GM12878 (cell line): ENCODE measurements around the gene CERK. TPM values are rescaled to one million over a fixed set of nuclear protein-coding genes. Genes with fewer than 3 reads are reported as not detected.

Experiments
- ATAC-seq: fragments of 200-7000 bp; cut with Tn5 transposase; 3 replicates; pipeline ENCODE4 v1.9.1; 2020; ENCODE audit warnings: mild to moderate bottlenecking, moderate library complexity
- BruUV-seq: library from RNA; stranded (reverse); fragments of 400-500 nt; replicated peaks from 2 replicates; lab custom pipeline; 2021; lab: Mats Ljungman, UMichigan
- CTCF ChIA-PET: fragments of 300-600 bp; sonication (Branson Sonifier 250); formaldehyde crosslinking; extraction: SDS; loops from one replicate; lab custom pipeline; 2021; ENCODE audit warnings: inconsistent platforms; lab: Yijun Ruan, JAX
- POLR2A ChIA-PET: fragments of 350-600 bp; formaldehyde crosslinking; extraction: SDS; loops from one replicate; lab custom pipeline; 2021; ENCODE audit warnings: inconsistent platforms; lab: Charles Lee
- RAD21 ChIA-PET: fragments of 300-600 bp; sonication (Branson Sonifier 250); formaldehyde crosslinking; loops from one replicate; lab custom pipeline; 2023; ENCODE audit warnings: antibody characterized with exemption; ENCODE audit not compliant: unreplicated experiment; lab: Charles Lee
- SMC1A ChIA-PET: fragments of 300-600 bp; sonication (Branson Sonifier 250); formaldehyde crosslinking; loops from one replicate; lab custom pipeline; 2023; ENCODE audit not compliant: unreplicated experiment, uncharacterized antibody; lab: Charles Lee
- DNase-seq: peaks from one replicate; pipeline ENCODE4 v3.0.0-alpha.2; 2011; ENCODE audit warnings: low read depth, low spot score
- FAIRE-seq: peaks from 3 replicates; lab custom pipeline; 2011; peaks lifted over from hg19 to GRCh38; lab: Jason Lieb, UNC
- H2AFZ ChIP-seq: 2 replicates; pipeline ENCODE4 v1.6.0; 2011; ENCODE audit warnings: low read depth, low read length, control low read depth; ENCODE audit not compliant: control insufficient read depth
- H3K27ac ChIP-seq: 2 replicates; pipeline ENCODE4 v1.5.1; 2011; ENCODE audit warnings: control low read depth; ENCODE audit not compliant: control insufficient read depth, insufficient read depth
- H3K27me3 ChIP-seq, 2 experiments: replicated peaks in 1 of 2; 2 replicates each; pipeline versions ENCODE4 v1.6.0 to v1.6.1; 2011; ENCODE audit warnings: low read length in 1 of 2; ENCODE audit not compliant: control insufficient read depth in 2 of 2, insufficient read depth in 2 of 2
- H3K36me3 ChIP-seq, 2 experiments: 2 replicates each; pipeline ENCODE4 v1.5.1; 2011; ENCODE audit warnings: low read length in 1 of 2; ENCODE audit not compliant: control insufficient read depth in 2 of 2, insufficient read depth in 2 of 2
- H3K4me1 ChIP-seq: 2 replicates; pipeline ENCODE4 v1.6.1; 2011; ENCODE audit warnings: mild to moderate bottlenecking, low read length, moderate library complexity, mixed read lengths; ENCODE audit not compliant: control insufficient read depth, insufficient read depth
- H3K4me2 ChIP-seq: 2 replicates; pipeline ENCODE4 v1.6.0; 2011; ENCODE audit warnings: control low read depth; ENCODE audit not compliant: control insufficient read depth, insufficient read depth
- H3K4me3 ChIP-seq: fragments of 200-600 bp; sonication (generic); 2 replicates; pipeline ENCODE4 v1.5.1; 2016
- H3K79me2 ChIP-seq: 2 replicates; pipeline ENCODE4 v1.6.0; 2011; ENCODE audit warnings: low read length; ENCODE audit not compliant: control insufficient read depth, insufficient read depth
- H3K9ac ChIP-seq: 2 replicates; pipeline ENCODE4 v1.8.0; 2011; ENCODE audit warnings: low read length, control low read depth, mixed read lengths; ENCODE audit not compliant: control insufficient read depth, insufficient read depth
- H3K9me3 ChIP-seq: replicated peaks from 3 replicates; pipeline ENCODE4 v1.5.1; 2011; ENCODE audit warnings: mild to moderate bottlenecking, low read length; ENCODE audit not compliant: control insufficient read depth, insufficient read depth
- H4K20me1 ChIP-seq: 2 replicates; pipeline ENCODE4 v1.6.0; 2011; ENCODE audit not compliant: control insufficient read depth, insufficient read depth
- BACH1 ChIP-seq: fragments of 450-650 bp; IDR thresholded peaks from 2 replicates; pipeline ENCODE4 v1.6.1; 2017; ENCODE audit warnings: mild to moderate bottlenecking, borderline replicate concordance
- CHD4 ChIP-seq: fragments of 200-600 bp; sonication (generic); IDR thresholded peaks from 2 replicates; pipeline ENCODE4 v1.6.1; 2016; ENCODE audit warnings: mild to moderate bottlenecking
- EP300 ChIP-seq, 2 experiments: fragments of 150-350 bp in 1 of 2; IDR thresholded peaks; 2 replicates each; pipeline ENCODE4 v1.6.1; 2011 to 2012; ENCODE audit warnings: low read depth in 2 of 2, low read length in 2 of 2, borderline replicate concordance in 1 of 2, improper control_type of control experiment in 1 of 2, inconsistent platforms in 1 of 2; ENCODE audit not compliant: control insufficient read depth in 1 of 2
- ESRRA ChIP-seq: IDR thresholded peaks from 2 replicates; pipeline ENCODE4 v1.6.1; 2012; ENCODE audit warnings: mild to moderate bottlenecking, low read length, improper control_type of control experiment
- IKZF2 ChIP-seq, 2 experiments: fragments of 450-650 bp; IDR thresholded peaks; 2 replicates each; pipeline ENCODE4 v1.6.1; 2017; ENCODE audit warnings: mild to moderate bottlenecking in 2 of 2, moderate library complexity in 2 of 2
- KDM1A ChIP-seq: fragments of 200-600 bp; sonication (generic); IDR thresholded peaks from 2 replicates; pipeline ENCODE4 v1.6.1; 2016; ENCODE audit warnings: borderline replicate concordance
- MEF2A ChIP-seq: IDR thresholded peaks from 2 replicates; pipeline ENCODE4 v1.6.1; 2011; ENCODE audit warnings: low read depth, mild to moderate bottlenecking, low read length, moderate library complexity; ENCODE audit not compliant: insufficient read depth
- MTA2 ChIP-seq: fragments of 450-650 bp; IDR thresholded peaks from 2 replicates; pipeline ENCODE4 v1.6.1; 2016; ENCODE audit warnings: low read depth, mild to moderate bottlenecking, moderate library complexity
- NR2C2 ChIP-seq: IDR thresholded peaks from 2 replicates; pipeline ENCODE4 v1.6.1; 2011; ENCODE audit warnings: borderline replicate concordance, low read depth; ENCODE audit not compliant: control insufficient read depth, insufficient read length
- PAX8 ChIP-seq: fragments of 450-650 bp; IDR thresholded peaks from 2 replicates; pipeline ENCODE4 v1.6.1; 2017; ENCODE audit warnings: mild to moderate bottlenecking, moderate library complexity
- SIN3A ChIP-seq: IDR thresholded peaks from 2 replicates; pipeline ENCODE4 v1.6.1; 2012; ENCODE audit warnings: low read depth, low read length, improper control_type of control experiment
- ZNF384 ChIP-seq: IDR thresholded peaks from 2 replicates; pipeline ENCODE4 v1.6.1; 2012; ENCODE audit warnings: low read depth, mild to moderate bottlenecking, low read length, improper control_type of control experiment, borderline replicate concordance
- WGBS: methylation state at CpG from one replicate; pipeline ENCODE4 v1.1.6; 2016; ENCODE audit warnings: low lambda C conversion rate; ENCODE audit not compliant: insufficient replicate concordance, insufficient coverage; ENCODE audit errors: missing lambda C conversion rate; 5-methylcytosine and 5-hydroxymethylcytosine counted together
- in situ Hi-C: fragments of 300-500 bp; cut with MboI; formaldehyde crosslinking; loops from 9 replicates; pipeline ENCODE4 v1.14.3; 2018; ENCODE audit warnings: mixed read lengths
- intact Hi-C: fragments of 100-400 bp; cut with micrococcal nuclease; formaldehyde crosslinking; loops from one replicate; pipeline ENCODE4 v1.14.2; 2022; ENCODE audit not compliant: unreplicated experiment
- polyA plus RNA-seq, 11 experiments: library from polyadenylated mRNA; depleted of rRNA in 4 of 11; unstranded in 6 of 11; stranded (reverse) in 5 of 11; fragments of >200 nt; fragmentation: Nextera tagmentation in 4 of 11; fragmentation: Illumina TruSeq in 1 of 11; extraction: Ambion mirVana in 4 of 11; extraction: Trizol in 1 of 11; gene quantifications; 1 replicate in 1 of 11; 2 replicates in 10 of 11; pipeline versions ENCODE4 v1.2.1 to v1.2.3, GENCODE V29; 2011 to 2016; ENCODE audit warnings: inconsistent platforms in 2 of 11, missing spikeins in 2 of 11, low read depth in 1 of 11
- total RNA-seq, 4 experiments: library from RNA; depleted of rRNA in 3 of 4; stranded (reverse); fragments of >200 nt in 3 of 4; fragmentation: Illumina TruSeq in 1 of 4; extraction: Trizol in 1 of 4; gene quantifications; 2 replicates each; pipeline versions ENCODE4 v1.2.1 to v1.2.3, GENCODE V29; 2013 to 2021
- TF ChIP-seq, protein P1 (sequence below): fragments of 150-350 bp; IDR thresholded peaks from 2 replicates; pipeline ENCODE4 v1.6.1; 2016; ENCODE audit warnings: low read depth, low read length
- TF ChIP-seq, protein P2 (sequence below): fragments of 450-650 bp; IDR thresholded peaks from 2 replicates; pipeline ENCODE4 v1.6.1; 2016; ENCODE audit warnings: mild to moderate bottlenecking
- TF ChIP-seq, protein P3 (sequence below): fragments of 150-350 bp; IDR thresholded peaks from 2 replicates; pipeline ENCODE4 v1.6.1; 2014; ENCODE audit warnings: mild to moderate bottlenecking, low read depth, low read length
- TF ChIP-seq, protein P4 (sequence below): fragments of 450-650 bp; conservative IDR thresholded peaks from 2 replicates; pipeline ENCODE4 v1.6.1; 2017; ENCODE audit warnings: mild to moderate bottlenecking, moderate library complexity

Gene CERK
- total and polyA plus RNA-seq, 10 of the 15 experiments (the other 5 are each of a cell fraction or from before 2014, with no cell fraction given) = 4.0 to 41.1 (median 30.2) TPM

DNA sequence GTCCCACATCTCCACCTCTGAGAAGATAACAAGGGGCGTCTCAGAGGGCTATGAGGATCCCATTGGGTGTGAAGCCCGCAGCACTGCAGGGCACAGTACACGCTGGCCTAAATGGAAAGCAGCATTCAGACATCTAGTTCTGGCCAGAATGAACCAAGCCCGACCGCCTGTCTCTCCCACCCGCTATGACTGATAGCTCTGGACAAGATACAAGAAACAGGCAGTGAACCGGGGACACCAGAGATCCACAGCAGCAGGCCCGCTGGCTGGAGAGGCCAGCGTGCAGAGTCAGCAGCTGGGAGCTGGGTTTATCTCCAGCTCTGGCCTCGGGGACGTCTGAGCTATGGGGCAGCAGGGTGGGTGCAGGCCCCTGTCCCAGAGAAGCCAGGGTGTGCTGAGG is 9.6 kb downstream of the CERK start:
- in situ Hi-C loops = no loop called here
- no peak overlapping the region for H3K4me2 ChIP-seq
- POLR2A ChIA-PET = no interaction called here
- ATAC-seq = no peak
- FAIRE-seq = no peak
- no peaks in the 10 kb centered on the region for H3K9me3 ChIP-seq
- H3K36me3 ChIP-seq = peaks cover 3 to 13% of the 10 kb centered on the region in 2 experiments; a peak in 3 of 4 replicates
- no peak for DNase-seq
- H3K79me2 ChIP-seq = peaks cover 14% of the 10 kb centered on the region
- H3K27me3 ChIP-seq = no peaks in the 10 kb centered on the region
- H4K20me1 ChIP-seq = peaks cover 3% of the 10 kb centered on the region; the same call in 1 of the 2 replicates
- H2AFZ ChIP-seq = no peak overlapping the region
- CTCF ChIA-PET = interaction anchor here (0.6 to 0.9 kb wide), 2 partner anchors 30 to 31 kb away, joined by 3 read pairs; no protein-coding TSS in a partner anchor
- no peak overlapping the region for H3K9ac ChIP-seq
- no TSS peak for BruUV-seq
- TF ChIP-seq, protein P1, sequence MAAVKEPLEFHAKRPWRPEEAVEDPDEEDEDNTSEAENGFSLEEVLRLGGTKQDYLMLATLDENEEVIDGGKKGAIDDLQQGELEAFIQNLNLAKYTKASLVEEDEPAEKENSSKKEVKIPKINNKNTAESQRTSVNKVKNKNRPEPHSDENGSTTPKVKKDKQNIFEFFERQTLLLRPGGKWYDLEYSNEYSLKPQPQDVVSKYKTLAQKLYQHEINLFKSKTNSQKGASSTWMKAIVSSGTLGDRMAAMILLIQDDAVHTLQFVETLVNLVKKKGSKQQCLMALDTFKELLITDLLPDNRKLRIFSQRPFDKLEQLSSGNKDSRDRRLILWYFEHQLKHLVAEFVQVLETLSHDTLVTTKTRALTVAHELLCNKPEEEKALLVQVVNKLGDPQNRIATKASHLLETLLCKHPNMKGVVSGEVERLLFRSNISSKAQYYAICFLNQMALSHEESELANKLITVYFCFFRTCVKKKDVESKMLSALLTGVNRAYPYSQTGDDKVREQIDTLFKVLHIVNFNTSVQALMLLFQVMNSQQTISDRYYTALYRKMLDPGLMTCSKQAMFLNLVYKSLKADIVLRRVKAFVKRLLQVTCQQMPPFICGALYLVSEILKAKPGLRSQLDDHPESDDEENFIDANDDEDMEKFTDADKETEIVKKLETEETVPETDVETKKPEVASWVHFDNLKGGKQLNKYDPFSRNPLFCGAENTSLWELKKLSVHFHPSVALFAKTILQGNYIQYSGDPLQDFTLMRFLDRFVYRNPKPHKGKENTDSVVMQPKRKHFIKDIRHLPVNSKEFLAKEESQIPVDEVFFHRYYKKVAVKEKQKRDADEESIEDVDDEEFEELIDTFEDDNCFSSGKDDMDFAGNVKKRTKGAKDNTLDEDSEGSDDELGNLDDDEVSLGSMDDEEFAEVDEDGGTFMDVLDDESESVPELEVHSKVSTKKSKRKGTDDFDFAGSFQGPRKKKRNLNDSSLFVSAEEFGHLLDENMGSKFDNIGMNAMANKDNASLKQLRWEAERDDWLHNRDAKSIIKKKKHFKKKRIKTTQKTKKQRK = no peak
- TF ChIP-seq, protein P2, sequence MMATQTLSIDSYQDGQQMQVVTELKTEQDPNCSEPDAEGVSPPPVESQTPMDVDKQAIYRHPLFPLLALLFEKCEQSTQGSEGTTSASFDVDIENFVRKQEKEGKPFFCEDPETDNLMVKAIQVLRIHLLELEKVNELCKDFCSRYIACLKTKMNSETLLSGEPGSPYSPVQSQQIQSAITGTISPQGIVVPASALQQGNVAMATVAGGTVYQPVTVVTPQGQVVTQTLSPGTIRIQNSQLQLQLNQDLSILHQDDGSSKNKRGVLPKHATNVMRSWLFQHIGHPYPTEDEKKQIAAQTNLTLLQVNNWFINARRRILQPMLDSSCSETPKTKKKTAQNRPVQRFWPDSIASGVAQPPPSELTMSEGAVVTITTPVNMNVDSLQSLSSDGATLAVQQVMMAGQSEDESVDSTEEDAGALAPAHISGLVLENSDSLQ = no peak
- TF ChIP-seq MEF2A (no peak), KDM1A (no peak), SIN3A (no peak), ZNF384 (no peak), BACH1 (no peak), IKZF2 (IDR thresholded peaks at IDR 0.05) (no peak), EP300 (IDR thresholded peaks at IDR 0.05; ENCODE audit: borderline replicate concordance in 1 of 2, control insufficient read depth in 1 of 2, low read depth in 2 of 2, low read length in 2 of 2) (no peak), PAX8 (no peak), ESRRA (no peak), MTA2 (no peak), CHD4 (no peak), NR2C2 (no peak)
- TF ChIP-seq, protein P3, sequence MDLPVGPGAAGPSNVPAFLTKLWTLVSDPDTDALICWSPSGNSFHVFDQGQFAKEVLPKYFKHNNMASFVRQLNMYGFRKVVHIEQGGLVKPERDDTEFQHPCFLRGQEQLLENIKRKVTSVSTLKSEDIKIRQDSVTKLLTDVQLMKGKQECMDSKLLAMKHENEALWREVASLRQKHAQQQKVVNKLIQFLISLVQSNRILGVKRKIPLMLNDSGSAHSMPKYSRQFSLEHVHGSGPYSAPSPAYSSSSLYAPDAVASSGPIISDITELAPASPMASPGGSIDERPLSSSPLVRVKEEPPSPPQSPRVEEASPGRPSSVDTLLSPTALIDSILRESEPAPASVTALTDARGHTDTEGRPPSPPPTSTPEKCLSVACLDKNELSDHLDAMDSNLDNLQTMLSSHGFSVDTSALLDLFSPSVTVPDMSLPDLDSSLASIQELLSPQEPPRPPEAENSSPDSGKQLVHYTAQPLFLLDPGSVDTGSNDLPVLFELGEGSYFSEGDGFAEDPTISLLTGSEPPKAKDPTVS = no peak
- TF ChIP-seq, protein P4, sequence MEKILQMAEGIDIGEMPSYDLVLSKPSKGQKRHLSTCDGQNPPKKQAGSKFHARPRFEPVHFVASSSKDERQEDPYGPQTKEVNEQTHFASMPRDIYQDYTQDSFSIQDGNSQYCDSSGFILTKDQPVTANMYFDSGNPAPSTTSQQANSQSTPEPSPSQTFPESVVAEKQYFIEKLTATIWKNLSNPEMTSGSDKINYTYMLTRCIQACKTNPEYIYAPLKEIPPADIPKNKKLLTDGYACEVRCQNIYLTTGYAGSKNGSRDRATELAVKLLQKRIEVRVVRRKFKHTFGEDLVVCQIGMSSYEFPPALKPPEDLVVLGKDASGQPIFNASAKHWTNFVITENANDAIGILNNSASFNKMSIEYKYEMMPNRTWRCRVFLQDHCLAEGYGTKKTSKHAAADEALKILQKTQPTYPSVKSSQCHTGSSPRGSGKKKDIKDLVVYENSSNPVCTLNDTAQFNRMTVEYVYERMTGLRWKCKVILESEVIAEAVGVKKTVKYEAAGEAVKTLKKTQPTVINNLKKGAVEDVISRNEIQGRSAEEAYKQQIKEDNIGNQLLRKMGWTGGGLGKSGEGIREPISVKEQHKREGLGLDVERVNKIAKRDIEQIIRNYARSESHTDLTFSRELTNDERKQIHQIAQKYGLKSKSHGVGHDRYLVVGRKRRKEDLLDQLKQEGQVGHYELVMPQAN = no peak
- no peak overlapping the region for H3K27ac ChIP-seq
- RAD21 ChIA-PET = no interaction called here
- intact Hi-C loops = no loop called here
- 97% methylated on average over 11 of the region's 11 CpGs for WGBS
- H3K4me1 ChIP-seq = peaks cover 12% of the 10 kb centered on the region
- SMC1A ChIA-PET = no interaction called here
- no peak overlapping the region for H3K4me3 ChIP-seq
